CD14-positive monocyte (primary cell): ENCODE data around the gene CCNJ. TPM values are rescaled to one million over a fixed set of nuclear protein-coding genes. Genes with fewer than 3 reads are reported as not detected.
A peak's percentile ranks its signal among the peaks of the same experiment; 100 is the strongest.

Experiments used
- DNase-seq, 3 donors: peaks; one replicate each; pipeline ENCODE4 v3.0.0-alpha.2; 2011 to 2022
- H2AFZ ChIP-seq: 2 replicates; pipeline ENCODE4 v1.6.0; 2012; ENCODE audit warnings: mild to moderate bottlenecking, low read depth, low read length, inconsistent platforms; ENCODE audit not compliant: insufficient read depth, poor library complexity, severe bottlenecking
- H3K27ac ChIP-seq, 2 donors: 1 replicate in 1 of 2; 2 replicates in 1 of 2; pipeline ENCODE4 v1.5.1; 2012 to 2013; ENCODE audit warnings: low read length in 2 of 2, control low read depth in 1 of 2, inconsistent platforms in 1 of 2, low read depth in 1 of 2, mild to moderate bottlenecking in 1 of 2
- H3K27me3 ChIP-seq, 2 donors: one replicate each; pipeline versions ENCODE4 v1.6.0 to v1.6.1; 2011 to 2013; ENCODE audit warnings: low read length in 2 of 2; ENCODE audit not compliant: control insufficient read depth in 2 of 2, insufficient read depth in 2 of 2
- H3K36me3 ChIP-seq, 2 donors: replicated peaks in 1 of 2; 1 replicate in 1 of 2; 2 replicates in 1 of 2; pipeline versions ENCODE4 v1.5.1 to v1.6.1; 2012 to 2013; ENCODE audit warnings: low read length in 2 of 2, control low read depth in 1 of 2, inconsistent platforms in 1 of 2, mild to moderate bottlenecking in 1 of 2; ENCODE audit not compliant: insufficient read depth in 2 of 2, control insufficient read depth in 1 of 2
- H3K4me1 ChIP-seq, 2 donors: 1 replicate in 1 of 2; 2 replicates in 1 of 2; pipeline versions ENCODE4 v1.5.1 to v1.6.1; 2012 to 2013; ENCODE audit warnings: low read length in 2 of 2, control low read depth in 1 of 2, inconsistent platforms in 1 of 2, mild to moderate bottlenecking in 1 of 2, moderate library complexity in 1 of 2; ENCODE audit not compliant: insufficient read depth in 2 of 2, control insufficient read depth in 1 of 2
- H3K4me2 ChIP-seq: replicated peaks from 2 replicates; pipeline ENCODE3; 2012; ENCODE audit warnings: low read length, moderate library complexity, mild to moderate bottlenecking; ENCODE audit not compliant: poor library complexity, severe bottlenecking; ENCODE audit errors: extremely low read depth
- H3K4me3 ChIP-seq, 3 experiments: fragments of 200-600 bp in 1 of 3; sonication (generic) in 1 of 3; replicated peaks in 1 of 3; 1 replicate in 2 of 3; 2 replicates in 1 of 3; pipeline ENCODE4 v1.5.1; 2011 to 2013; ENCODE audit warnings: low read length in 3 of 3, mild to moderate bottlenecking in 3 of 3, control low read depth in 2 of 3, low read depth in 2 of 3, inconsistent platforms in 1 of 3, moderate library complexity in 1 of 3
- H3K79me2 ChIP-seq: 2 replicates; pipeline ENCODE4 v1.6.0; 2012; ENCODE audit warnings: mild to moderate bottlenecking, control low read depth, inconsistent platforms, low read length, moderate library complexity; ENCODE audit not compliant: insufficient read depth
- H3K9ac ChIP-seq: 2 replicates; pipeline ENCODE4 v1.6.0; 2017; ENCODE audit warnings: low read length, mild to moderate bottlenecking; ENCODE audit not compliant: insufficient read depth, poor library complexity, severe bottlenecking
- H3K9me3 ChIP-seq, 2 donors: replicated peaks in 1 of 2; 1 replicate in 1 of 2; 2 replicates in 1 of 2; pipeline versions ENCODE4 v1.5.1 to v1.6.1; 2012 to 2013; ENCODE audit warnings: low read length in 2 of 2, control low read depth in 1 of 2; ENCODE audit not compliant: control insufficient read depth in 1 of 2, insufficient read depth in 1 of 2
- H4K20me1 ChIP-seq: 2 replicates; pipeline ENCODE4 v1.6.0; 2012; ENCODE audit warnings: mild to moderate bottlenecking, low read length, control low read depth, moderate library complexity; ENCODE audit not compliant: insufficient read depth
- H3K27ac Mint-ChIP-seq, 7 donors: one replicate each; pipeline ENCODE4 v1.8.0; 2020; ENCODE audit warnings: mild to moderate bottlenecking in 7 of 7, mixed read lengths in 7 of 7, moderate library complexity in 6 of 7, inconsistent platforms in 2 of 7
- H3K27me3 Mint-ChIP-seq, 3 donors: one replicate each; pipeline ENCODE4 v1.8.0; 2021 to 2022; ENCODE audit warnings: low read depth in 3 of 3, mild to moderate bottlenecking in 3 of 3, mixed read lengths in 3 of 3, moderate library complexity in 3 of 3, inconsistent platforms in 1 of 3
- H3K36me3 Mint-ChIP-seq, 2 donors: one replicate each; pipeline ENCODE4 v1.8.0; 2020; ENCODE audit warnings: mixed read lengths in 2 of 2, inconsistent platforms in 1 of 2, mild to moderate bottlenecking in 1 of 2
- H3K4me1 Mint-ChIP-seq: one replicate; pipeline ENCODE4 v1.8.0; 2020; ENCODE audit warnings: mild to moderate bottlenecking, mixed read lengths
- H3K4me3 Mint-ChIP-seq, 2 donors: one replicate each; pipeline ENCODE4 v1.8.0; 2020; ENCODE audit warnings: mild to moderate bottlenecking in 2 of 2, mixed read lengths in 2 of 2, moderate library complexity in 1 of 2
- H3K9me3 Mint-ChIP-seq, 7 donors: one replicate each; pipeline ENCODE4 v1.8.0; 2020 to 2022; ENCODE audit warnings: mixed read lengths in 7 of 7, mild to moderate bottlenecking in 6 of 7, moderate library complexity in 6 of 7, inconsistent platforms in 2 of 7
- WGBS: methylation state at CpG from one replicate; pipeline ENCODE4 v1.1.5; 2013; ENCODE audit warnings: missing lambda C conversion rate; ENCODE audit not compliant: insufficient coverage; 5-methylcytosine and 5-hydroxymethylcytosine counted together
- intact Hi-C, 2 donors: fragments of 100-400 bp; cut with micrococcal nuclease; formaldehyde crosslinking; loops; one replicate each; pipeline versions ENCODE4 v1.15.0 to v1.15.1; 2023
- polyA plus RNA-seq, 3 donors: library from polyadenylated mRNA; depleted of rRNA in 1 of 3; unstranded in 2 of 3; stranded (reverse) in 1 of 3; fragments of 300-500 nt in 2 of 3; fragments of >200 nt in 1 of 3; fragmentation: Illumina TruSeq in 2 of 3; gene quantifications; 1 replicate in 2 of 3; 2 replicates in 1 of 3; pipeline ENCODE4 v1.2.3, GENCODE V29; 2012 to 2021
- TF ChIP-seq, protein P1 (sequence below): fragments of 200-600 bp; IDR thresholded peaks from one replicate; pipeline ENCODE4 v1.8.0; 2022; ENCODE audit warnings: antibody characterized with exemption, mild to moderate bottlenecking

CCNJ gene
- polyA plus RNA-seq, 3 donors: 1.3 to 9.2 (median 2.5) TPM

DNA sequence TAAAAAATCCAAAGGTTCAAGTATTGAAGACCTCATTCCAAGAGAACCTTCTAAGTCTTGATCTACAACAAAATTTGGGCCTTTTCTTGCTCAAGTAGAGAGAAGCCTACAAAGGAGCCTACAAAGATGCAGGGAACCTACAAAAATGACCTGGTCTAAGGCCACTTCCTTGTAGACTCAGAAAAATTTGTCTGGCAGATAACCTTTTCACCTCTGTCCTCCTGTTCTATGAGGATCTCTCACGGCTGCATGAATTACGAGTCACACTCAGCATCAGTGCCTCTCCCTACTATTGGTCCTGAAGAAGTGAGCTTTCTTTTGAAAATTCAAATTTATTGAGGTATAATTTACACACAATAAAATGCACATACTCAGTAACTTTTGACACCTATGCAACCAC lies 29.3 kb downstream of the CCNJ start:
- intact Hi-C loops: no loop called here
- no peak for DNase-seq
- H3K27ac Mint-ChIP-seq: no peak overlapping the region

DNA sequence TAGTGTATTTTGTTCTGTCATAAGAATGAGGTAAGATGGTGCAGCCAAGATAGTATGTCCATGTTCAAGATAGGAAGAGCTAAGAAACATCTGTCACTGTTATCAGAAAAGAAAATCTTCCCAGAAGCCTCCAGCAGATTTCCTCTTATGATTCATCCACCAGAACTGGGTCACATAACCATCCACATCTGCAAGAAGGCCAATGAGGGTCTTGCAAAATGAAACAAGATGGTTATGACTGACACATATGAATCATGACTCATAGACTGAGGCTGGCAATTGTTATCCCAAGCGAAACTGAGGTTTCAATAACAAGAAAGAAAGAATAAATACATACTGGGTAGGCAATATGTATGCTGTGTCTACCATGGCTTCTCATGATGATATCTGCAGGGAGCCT lies 30.3 kb downstream of the CCNJ start:
- intact Hi-C loops: no loop called here

More for the DNA sequence above, 29.3 kb downstream of the CCNJ start:
- Histone ChIP-seq H3K4me3 (no peak overlapping the region), H3K36me3 (no peaks in the 10 kb centered on the region), H3K4me1 (no peaks in the 10 kb centered on the region), H3K9ac (no peak overlapping the region), H3K79me2 (no peaks in the 10 kb centered on the region), H3K27ac (no peak overlapping the region), H2AFZ (no peak overlapping the region), H4K20me1 (no peaks in the 10 kb centered on the region), H3K27me3 (no peaks in the 10 kb centered on the region), H3K4me2 (no peak overlapping the region), H3K9me3 (no peaks in the 10 kb centered on the region)
- WGBS: no CpG with 5 or more reads among the region's 2 CpGs
- peaks cover 0 to 2% (median 0%) of the 10 kb centered on the region in 3 donors for H3K27me3 Mint-ChIP-seq
- no peak overlapping the region for H3K4me3 Mint-ChIP-seq
- H3K36me3 Mint-ChIP-seq: peaks cover 0 to 5% of the 10 kb centered on the region in 2 donors
- TF ChIP-seq, protein P1, sequence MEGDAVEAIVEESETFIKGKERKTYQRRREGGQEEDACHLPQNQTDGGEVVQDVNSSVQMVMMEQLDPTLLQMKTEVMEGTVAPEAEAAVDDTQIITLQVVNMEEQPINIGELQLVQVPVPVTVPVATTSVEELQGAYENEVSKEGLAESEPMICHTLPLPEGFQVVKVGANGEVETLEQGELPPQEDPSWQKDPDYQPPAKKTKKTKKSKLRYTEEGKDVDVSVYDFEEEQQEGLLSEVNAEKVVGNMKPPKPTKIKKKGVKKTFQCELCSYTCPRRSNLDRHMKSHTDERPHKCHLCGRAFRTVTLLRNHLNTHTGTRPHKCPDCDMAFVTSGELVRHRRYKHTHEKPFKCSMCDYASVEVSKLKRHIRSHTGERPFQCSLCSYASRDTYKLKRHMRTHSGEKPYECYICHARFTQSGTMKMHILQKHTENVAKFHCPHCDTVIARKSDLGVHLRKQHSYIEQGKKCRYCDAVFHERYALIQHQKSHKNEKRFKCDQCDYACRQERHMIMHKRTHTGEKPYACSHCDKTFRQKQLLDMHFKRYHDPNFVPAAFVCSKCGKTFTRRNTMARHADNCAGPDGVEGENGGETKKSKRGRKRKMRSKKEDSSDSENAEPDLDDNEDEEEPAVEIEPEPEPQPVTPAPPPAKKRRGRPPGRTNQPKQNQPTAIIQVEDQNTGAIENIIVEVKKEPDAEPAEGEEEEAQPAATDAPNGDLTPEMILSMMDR: no peak
- no peaks in the 10 kb centered on the region for H3K9me3 Mint-ChIP-seq
- no peaks in the 10 kb centered on the region for H3K4me1 Mint-ChIP-seq

More for the DNA sequence above, 30.3 kb downstream of the CCNJ start:
- no CpG with 5 or more reads among the region's 1 CpG for WGBS
- Histone ChIP-seq H3K4me3 (no peak overlapping the region), H3K9me3 (no peaks in the 10 kb centered on the region), H3K4me2 (no peak overlapping the region), H3K4me1 (no peaks in the 10 kb centered on the region), H4K20me1 (no peaks in the 10 kb centered on the region), H3K27me3 (no peaks in the 10 kb centered on the region), H3K79me2 (no peaks in the 10 kb centered on the region), H3K36me3 (no peaks in the 10 kb centered on the region), H2AFZ (no peak overlapping the region), H3K9ac (no peak overlapping the region), H3K27ac (no peak overlapping the region)
- TF ChIP-seq, protein P1: no peak
- Mint-ChIP-seq H3K4me1 (no peaks in the 10 kb centered on the region), H3K4me3 (no peak overlapping the region), H3K27ac (no peak overlapping the region), H3K27me3 (peaks cover 0 to 2% (median 0%) of the 10 kb centered on the region in 3 donors), H3K9me3 (no peaks in the 10 kb centered on the region), H3K36me3 (peaks cover 3 to 8% of the 10 kb centered on the region in 2 donors)
- peak in 1 of 3 donors; percentile 27 for DNase-seq
